ENCODE measurements around the gene TBC1D9. TPM values are rescaled to one million over a fixed set of nuclear protein-coding genes. Genes with fewer than 3 reads are reported as not detected.
"Not testable (repeated sequence)": the region's sequence is repeated elsewhere in the genome, so short reads cannot be mapped to it uniquely, and the experiment has no call there.

The TBC1D9 gene
- total and polyA plus RNA-seq, 9 donors, result 14.6 to 26.9 (median 18.5) TPM

GRCh38 chr4:140755774-140756318 is 339 bp downstream of the TBC1D9 start:
- peaks cover 9% of the 10 kb centered on the region for H3K4me1 ChIP-seq (ENCODE audit: control insufficient read depth, insufficient read depth, low read length)
- peak overlapping the region; percentile 99 for H3K27ac ChIP-seq (ENCODE audit: low read length)
- peak overlapping the region; percentile 76 for H3K4me3 ChIP-seq (ENCODE audit: low read length)
- H3K27me3 ChIP-seq (ENCODE audit: control insufficient read depth, insufficient read depth, low read length), result no peaks in the 10 kb centered on the region
- no peaks in the 10 kb centered on the region for H3K36me3 ChIP-seq (ENCODE audit: control insufficient read depth, insufficient read depth, low read length)
- peak; percentile 70 for DNase-seq
- WGBS (ENCODE audit: insufficient coverage), result under 1% methylated on average over 72 of the region's 74 CpGs
- peaks cover 2% of the 10 kb centered on the region for H3K9me3 ChIP-seq (replicated peaks; ENCODE audit: control insufficient read depth, low read depth, low read length)

DNA sequence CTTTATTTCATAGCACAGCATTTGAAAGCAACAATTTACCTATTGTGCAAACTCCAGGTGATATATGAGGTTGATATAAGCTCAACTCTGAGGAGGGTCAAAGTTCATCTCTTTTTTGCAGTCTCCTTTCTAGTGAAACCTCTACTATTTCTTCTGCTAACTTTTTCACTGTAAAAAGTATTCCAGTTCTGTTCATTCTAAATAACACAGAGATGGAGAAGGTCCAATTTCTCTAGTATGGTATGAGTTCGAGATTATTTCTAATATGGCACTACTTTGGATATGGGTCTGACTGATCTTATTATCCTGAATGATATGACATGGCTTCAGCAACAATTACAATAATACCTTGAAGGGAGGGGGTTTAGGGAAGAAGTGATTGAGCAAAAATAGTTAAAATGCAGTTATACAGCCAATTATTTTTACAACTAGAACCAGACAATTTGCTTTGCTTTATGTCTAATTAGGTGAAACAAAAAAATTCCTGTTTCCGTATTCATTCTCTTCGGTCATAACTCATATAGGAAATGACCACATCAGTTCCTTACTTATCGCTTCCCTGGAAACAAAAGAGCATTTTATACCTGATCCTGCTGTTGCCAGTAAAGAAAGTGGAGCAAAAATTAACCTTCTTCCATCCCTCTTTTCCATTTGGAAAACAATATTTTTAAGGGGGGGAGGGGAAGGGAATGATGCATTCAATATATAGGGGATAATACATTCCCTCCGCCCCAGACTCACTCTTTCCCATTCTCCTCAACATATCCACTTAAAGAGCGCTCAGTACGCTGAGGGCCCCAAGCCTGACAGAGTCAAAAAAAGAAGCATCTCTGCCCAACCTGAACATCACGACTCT is 1.0 kb downstream of the TBC1D9 start:
- DNase-seq, result no peak
- WGBS (ENCODE audit: insufficient coverage), result 0% methylated on average over 3 of the region's 8 CpGs
- peak overlapping the region; percentile 76 for H3K4me3 ChIP-seq (ENCODE audit: low read length)
- peak overlapping the region; percentile 99 for H3K27ac ChIP-seq (ENCODE audit: low read length)
- H3K27me3 ChIP-seq (ENCODE audit: control insufficient read depth, insufficient read depth, low read length), result no peaks in the 10 kb centered on the region
- peaks cover 2% of the 10 kb centered on the region for H3K9me3 ChIP-seq (replicated peaks; ENCODE audit: control insufficient read depth, low read depth, low read length)
- H3K36me3 ChIP-seq (ENCODE audit: control insufficient read depth, insufficient read depth, low read length), result no peaks in the 10 kb centered on the region
- H3K4me1 ChIP-seq (ENCODE audit: control insufficient read depth, insufficient read depth, low read length), result peaks cover 9% of the 10 kb centered on the region

DNA sequence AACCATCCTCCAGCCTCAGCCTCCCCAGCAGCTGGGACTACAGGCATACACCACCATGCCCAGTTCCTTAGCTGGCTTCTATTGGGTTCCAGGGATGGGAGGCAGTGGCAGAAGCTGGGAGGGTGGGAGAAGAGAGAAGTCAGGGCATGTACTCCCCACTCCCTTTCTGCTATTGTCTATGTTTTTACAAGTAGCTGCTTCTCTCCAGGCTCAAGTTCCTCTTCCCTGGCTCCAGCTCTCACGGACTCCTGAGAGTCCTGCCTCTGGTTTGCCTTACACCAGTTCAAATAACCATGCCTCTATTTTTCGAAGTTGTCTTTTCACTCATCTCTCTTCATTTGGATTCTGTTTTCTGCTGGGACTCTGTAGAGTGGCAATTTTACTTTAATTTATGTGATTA is 2.9 kb downstream of the TBC1D9 start:
- DNase-seq, result peak; percentile 17
- no peaks in the 10 kb centered on the region for H3K27me3 ChIP-seq (ENCODE audit: control insufficient read depth, insufficient read depth, low read length)

GRCh38 chr4:140752291-140753068 is 3.7 kb downstream of the TBC1D9 start:
- Histone ChIP-seq H3K4me1 (ENCODE audit: control insufficient read depth, insufficient read depth, low read length) (peaks cover 7% of the 10 kb centered on the region), H3K4me3 (ENCODE audit: low read length) (no peak overlapping the region), H3K27ac (ENCODE audit: low read length) (no peak overlapping the region), H3K9me3 (replicated peaks; ENCODE audit: control insufficient read depth, low read depth, low read length) (peaks cover 4% of the 10 kb centered on the region), H3K27me3 (ENCODE audit: control insufficient read depth, insufficient read depth, low read length) (no peaks in the 10 kb centered on the region), H3K36me3 (ENCODE audit: control insufficient read depth, insufficient read depth, low read length) (no peaks in the 10 kb centered on the region)
- peak; percentile 25 for DNase-seq

More for the DNA sequence above, 2.9 kb downstream of the TBC1D9 start:
- 100% methylated on average over 1 of the region's 2 CpGs for WGBS (ENCODE audit: insufficient coverage)
- Histone ChIP-seq H3K36me3 (ENCODE audit: control insufficient read depth, insufficient read depth, low read length) (no peaks in the 10 kb centered on the region), H3K27ac (ENCODE audit: low read length) (no peak overlapping the region), H3K4me1 (ENCODE audit: control insufficient read depth, insufficient read depth, low read length) (peaks cover 9% of the 10 kb centered on the region), H3K4me3 (ENCODE audit: low read length) (no peak overlapping the region), H3K9me3 (replicated peaks; ENCODE audit: control insufficient read depth, low read depth, low read length) (peaks cover 4% of the 10 kb centered on the region)

DNA sequence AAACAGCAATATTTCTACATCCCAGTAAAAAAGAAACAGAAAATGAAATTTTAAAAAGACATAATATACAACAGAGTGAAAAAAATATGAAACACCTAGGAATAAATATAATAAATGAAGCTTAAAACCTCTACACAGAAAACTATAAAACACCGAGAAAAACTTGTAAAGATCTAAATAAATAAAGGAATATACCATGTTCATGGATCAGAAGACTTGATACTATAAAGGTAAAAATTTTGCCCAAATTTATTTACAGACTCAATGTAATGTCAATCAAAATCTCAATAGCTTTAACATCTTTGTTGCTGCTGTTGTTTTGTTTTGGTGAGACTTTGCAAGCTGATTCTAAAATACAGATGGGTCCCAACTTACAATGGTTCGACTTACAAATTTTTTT is 5.7 kb downstream of the TBC1D9 start:
- H3K4me3 ChIP-seq (ENCODE audit: low read length), result no peak overlapping the region
- no peaks in the 10 kb centered on the region for H3K27me3 ChIP-seq (ENCODE audit: control insufficient read depth, insufficient read depth, low read length)
- H3K27ac ChIP-seq (ENCODE audit: low read length), result no peak overlapping the region
- no peak for DNase-seq
- H3K4me1 ChIP-seq (ENCODE audit: control insufficient read depth, insufficient read depth, low read length), result no peaks in the 10 kb centered on the region
- no peaks in the 10 kb centered on the region for H3K36me3 ChIP-seq (ENCODE audit: control insufficient read depth, insufficient read depth, low read length)
- peaks cover 4% of the 10 kb centered on the region for H3K9me3 ChIP-seq (replicated peaks; ENCODE audit: control insufficient read depth, low read depth, low read length)
- no CpG with 5 or more reads among the region's 2 CpGs for WGBS (ENCODE audit: insufficient coverage)

GRCh38 chr4:140748171-140748570 is 8.0 kb downstream of the TBC1D9 start:
- DNase-seq, result no peak
- H3K4me3 ChIP-seq (ENCODE audit: low read length), result no peak overlapping the region
- WGBS (ENCODE audit: insufficient coverage), result no CpG with 5 or more reads among the region's 1 CpG
- H3K27me3 ChIP-seq (ENCODE audit: control insufficient read depth, insufficient read depth, low read length), result no peaks in the 10 kb centered on the region
- no peaks in the 10 kb centered on the region for H3K36me3 ChIP-seq (ENCODE audit: control insufficient read depth, insufficient read depth, low read length)
- peaks cover 4% of the 10 kb centered on the region for H3K9me3 ChIP-seq (replicated peaks; ENCODE audit: control insufficient read depth, low read depth, low read length)
- peaks cover 4% of the 10 kb centered on the region for H3K4me1 ChIP-seq (ENCODE audit: control insufficient read depth, insufficient read depth, low read length)
- H3K27ac ChIP-seq (ENCODE audit: low read length), result no peak overlapping the region

DNA sequence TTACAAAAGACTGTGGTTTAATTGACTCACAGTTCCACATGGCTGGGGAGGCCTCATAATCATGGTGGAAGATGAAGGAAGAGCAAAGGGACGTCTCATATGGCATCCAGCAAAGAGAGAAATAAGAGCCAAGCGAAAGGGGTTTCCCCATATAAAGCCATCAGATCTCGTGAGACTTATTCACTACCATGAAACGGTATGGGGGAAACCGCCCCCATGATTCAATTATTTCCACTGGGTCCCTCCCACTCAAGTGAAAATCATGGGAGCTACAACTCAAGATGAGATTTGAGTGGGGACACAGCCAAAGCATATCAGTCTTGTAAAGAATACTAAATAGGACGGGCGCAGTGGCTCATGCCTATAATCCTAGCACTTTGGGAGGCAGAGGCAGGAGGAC is 9.6 kb downstream of the TBC1D9 start:
- DNase-seq; H3K9me3 ChIP-seq (replicated peaks; ENCODE audit: control insufficient read depth, low read depth, low read length); H3K4me3 ChIP-seq (ENCODE audit: low read length); H3K27me3 ChIP-seq (ENCODE audit: control insufficient read depth, insufficient read depth, low read length); H3K36me3 ChIP-seq (ENCODE audit: control insufficient read depth, insufficient read depth, low read length); H3K4me1 ChIP-seq (ENCODE audit: control insufficient read depth, insufficient read depth, low read length); H3K27ac ChIP-seq (ENCODE audit: low read length): not testable (repeated sequence)
- 92% methylated on average over 5 of the region's 7 CpGs for WGBS (ENCODE audit: insufficient coverage)

GRCh38 chr4:140744421-140744820 is 11.8 kb downstream of the TBC1D9 start:
- H3K4me1 ChIP-seq (ENCODE audit: control insufficient read depth, insufficient read depth, low read length), result peaks cover 4% of the 10 kb centered on the region
- H3K4me3 ChIP-seq (ENCODE audit: low read length), result no peak overlapping the region
- H3K27ac ChIP-seq (ENCODE audit: low read length), result no peak overlapping the region
- H3K9me3 ChIP-seq (replicated peaks; ENCODE audit: control insufficient read depth, low read depth, low read length), result peaks cover 2% of the 10 kb centered on the region
- DNase-seq, result no peak
- H3K27me3 ChIP-seq (ENCODE audit: control insufficient read depth, insufficient read depth, low read length), result no peaks in the 10 kb centered on the region
- 78% methylated on average over 2 of the region's 3 CpGs for WGBS (ENCODE audit: insufficient coverage)
- H3K36me3 ChIP-seq (ENCODE audit: control insufficient read depth, insufficient read depth, low read length), result no peaks in the 10 kb centered on the region

DNA sequence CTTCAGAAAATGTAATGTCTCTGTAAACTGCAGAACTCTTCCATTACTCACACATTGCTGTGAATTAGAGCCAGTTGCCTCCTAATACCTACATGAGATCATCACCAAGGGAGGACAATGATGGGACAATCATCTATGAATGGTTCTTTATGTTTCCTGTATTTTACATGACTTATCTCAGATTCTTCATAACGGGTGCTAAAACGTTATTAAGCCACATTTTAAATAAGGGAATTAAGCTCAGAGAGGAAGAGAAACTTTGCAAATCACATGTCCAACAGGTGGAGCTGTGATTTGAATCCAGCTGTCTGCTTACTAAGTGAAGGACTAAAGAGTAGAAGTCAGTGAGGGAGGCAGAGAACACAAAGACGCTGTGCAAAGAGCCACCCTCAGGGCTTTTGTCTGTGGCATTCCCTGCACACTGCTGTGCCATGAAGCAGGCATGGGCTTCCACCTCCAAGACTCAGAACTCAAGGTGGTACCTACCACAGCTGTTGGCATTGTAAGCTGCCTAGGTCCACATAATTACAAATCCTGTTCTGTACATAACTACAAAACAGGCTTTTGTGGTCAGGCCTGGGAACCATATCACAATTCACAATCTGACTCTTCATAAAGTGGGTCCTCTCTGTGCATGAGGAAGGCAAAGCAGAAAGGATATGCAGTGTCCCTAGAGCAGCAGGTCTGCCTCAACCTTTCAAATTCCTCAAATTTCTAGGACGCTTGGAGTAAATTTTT is 12.8 kb downstream of the TBC1D9 start:
- H3K36me3 ChIP-seq (ENCODE audit: control insufficient read depth, insufficient read depth, low read length), result no peaks in the 10 kb centered on the region
- WGBS (ENCODE audit: insufficient coverage), result 0% methylated on average over 1 of the region's 4 CpGs
- H3K4me1 ChIP-seq (ENCODE audit: control insufficient read depth, insufficient read depth, low read length), result peaks cover 4% of the 10 kb centered on the region
- H3K9me3 ChIP-seq (replicated peaks; ENCODE audit: control insufficient read depth, low read depth, low read length), result no peaks in the 10 kb centered on the region
- no peak overlapping the region for H3K4me3 ChIP-seq (ENCODE audit: low read length)
- H3K27ac ChIP-seq (ENCODE audit: low read length), result peak overlapping the region; percentile 36
- no peaks in the 10 kb centered on the region for H3K27me3 ChIP-seq (ENCODE audit: control insufficient read depth, insufficient read depth, low read length)
- DNase-seq, result peak; percentile 65

- H3K4me3 ChIP-seq (ENCODE audit: low read length), result no peak overlapping the region
- no CpG with 5 or more reads among the region's 1 CpG for WGBS (ENCODE audit: insufficient coverage)
- H3K27ac ChIP-seq (ENCODE audit: low read length), result no peak overlapping the region
- H3K9me3 ChIP-seq (replicated peaks; ENCODE audit: control insufficient read depth, low read depth, low read length), result no peaks in the 10 kb centered on the region
- DNase-seq, result no peak
- no peaks in the 10 kb centered on the region for H3K36me3 ChIP-seq (ENCODE audit: control insufficient read depth, insufficient read depth, low read length)
- no peaks in the 10 kb centered on the region for H3K27me3 ChIP-seq (ENCODE audit: control insufficient read depth, insufficient read depth, low read length)
- peaks cover 4% of the 10 kb centered on the region for H3K4me1 ChIP-seq (ENCODE audit: control insufficient read depth, insufficient read depth, low read length)
Measured at GRCh38 chr4:140742838-140743193, 13.4 kb downstream of the TBC1D9 start.
